HG03558 (cell line): ENCODE measurements around the gene NUP210.

ENCODE experiments used
- ATAC-seq: cut with Tn5 transposase; IDR thresholded peaks from one replicate; pipeline ENCODE4 v1.9.1; 2021; ENCODE audit warnings: moderate number of reproducible peaks; ENCODE audit not compliant: unreplicated experiment; ENCODE audit errors: extremely low read depth

Gene NUP210

DNA sequence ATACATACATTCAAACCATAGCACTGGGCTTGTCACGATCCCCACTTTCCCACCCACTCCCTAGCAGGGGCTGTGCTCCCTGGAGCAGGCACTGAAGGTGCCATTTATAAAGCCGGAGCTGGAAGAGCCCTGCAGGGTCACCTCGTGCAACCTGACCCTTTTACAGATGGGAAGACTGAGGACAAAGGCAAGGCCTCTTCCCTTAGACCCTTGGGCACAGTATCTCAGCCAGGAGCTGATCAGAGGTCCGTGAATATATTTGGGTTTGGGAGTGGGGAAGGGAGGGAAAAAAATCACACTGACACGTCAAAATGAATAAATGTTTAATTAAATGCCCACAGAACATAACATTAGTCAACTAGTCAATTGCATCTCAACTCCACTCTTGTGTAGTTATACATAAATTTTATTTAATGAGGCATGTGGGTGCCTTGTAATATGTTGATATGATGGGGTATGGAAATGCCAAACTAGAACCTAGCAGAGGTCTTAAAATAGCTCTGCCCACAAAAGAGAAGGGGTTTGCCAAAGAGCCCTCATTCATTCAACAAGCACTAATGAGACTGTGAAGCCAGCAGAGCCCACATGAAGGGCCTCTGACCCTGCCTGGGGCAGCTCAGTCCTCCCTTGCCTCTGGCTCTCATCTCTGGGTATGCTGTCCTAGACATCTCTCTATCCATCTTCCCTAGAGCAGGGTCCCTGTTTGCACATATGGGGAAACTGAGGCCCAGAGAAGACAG lies 119.4 kb downstream of the NUP210 start:
- no peak for ATAC-seq

DNA sequence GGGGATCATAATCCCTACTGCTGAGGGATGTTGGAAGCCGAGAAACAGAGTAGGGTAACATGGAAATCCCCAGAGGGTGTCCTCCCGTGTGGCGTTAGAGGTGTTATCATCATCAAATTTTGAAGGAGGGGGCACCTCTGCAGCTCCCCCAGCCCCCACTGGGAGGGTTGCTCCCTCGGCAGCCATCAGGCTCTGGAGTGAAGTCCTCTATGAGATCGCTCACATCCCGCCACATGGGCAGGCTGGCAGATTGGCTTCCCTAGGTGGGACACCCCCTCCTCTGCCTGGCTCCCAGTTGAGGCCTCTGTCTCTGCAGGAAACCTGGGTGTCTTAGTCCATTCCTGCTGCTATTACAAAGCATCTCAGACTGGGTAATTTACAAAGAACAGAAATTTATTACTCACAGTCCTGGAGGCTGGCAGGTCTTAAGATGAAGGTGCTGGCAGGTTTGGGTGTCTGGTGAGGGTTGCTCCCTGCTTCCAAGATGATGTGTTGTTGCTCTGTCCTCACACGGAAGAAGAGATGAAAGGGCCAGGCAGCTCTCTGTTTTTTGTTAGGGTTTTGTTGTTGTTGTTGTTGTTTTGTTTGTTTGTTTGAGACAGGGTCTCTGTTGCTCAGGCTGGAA lies 120.5 kb downstream of the NUP210 start:
- ATAC-seq: no peak

DNA sequence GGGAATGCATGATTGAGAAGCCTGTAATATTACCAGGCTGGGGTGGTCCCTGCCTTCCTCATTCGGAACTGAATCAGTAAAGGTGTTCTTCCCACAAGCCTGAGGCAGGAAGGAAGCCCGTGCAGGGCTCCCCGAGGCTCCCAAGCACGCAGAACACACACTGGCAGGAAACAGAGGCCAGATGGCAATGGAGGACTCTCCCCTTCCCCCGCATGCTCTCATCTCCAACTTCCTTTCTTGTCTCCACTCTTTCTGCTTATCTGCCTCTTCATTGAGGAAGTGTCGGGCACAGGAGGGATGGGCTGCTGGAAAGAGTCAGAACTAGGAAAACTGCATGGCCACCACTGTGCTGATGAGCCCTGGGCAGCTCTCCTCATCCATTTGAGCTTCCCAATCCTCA lies 123.5 kb downstream of the NUP210 start:
- no peak for ATAC-seq

DNA sequence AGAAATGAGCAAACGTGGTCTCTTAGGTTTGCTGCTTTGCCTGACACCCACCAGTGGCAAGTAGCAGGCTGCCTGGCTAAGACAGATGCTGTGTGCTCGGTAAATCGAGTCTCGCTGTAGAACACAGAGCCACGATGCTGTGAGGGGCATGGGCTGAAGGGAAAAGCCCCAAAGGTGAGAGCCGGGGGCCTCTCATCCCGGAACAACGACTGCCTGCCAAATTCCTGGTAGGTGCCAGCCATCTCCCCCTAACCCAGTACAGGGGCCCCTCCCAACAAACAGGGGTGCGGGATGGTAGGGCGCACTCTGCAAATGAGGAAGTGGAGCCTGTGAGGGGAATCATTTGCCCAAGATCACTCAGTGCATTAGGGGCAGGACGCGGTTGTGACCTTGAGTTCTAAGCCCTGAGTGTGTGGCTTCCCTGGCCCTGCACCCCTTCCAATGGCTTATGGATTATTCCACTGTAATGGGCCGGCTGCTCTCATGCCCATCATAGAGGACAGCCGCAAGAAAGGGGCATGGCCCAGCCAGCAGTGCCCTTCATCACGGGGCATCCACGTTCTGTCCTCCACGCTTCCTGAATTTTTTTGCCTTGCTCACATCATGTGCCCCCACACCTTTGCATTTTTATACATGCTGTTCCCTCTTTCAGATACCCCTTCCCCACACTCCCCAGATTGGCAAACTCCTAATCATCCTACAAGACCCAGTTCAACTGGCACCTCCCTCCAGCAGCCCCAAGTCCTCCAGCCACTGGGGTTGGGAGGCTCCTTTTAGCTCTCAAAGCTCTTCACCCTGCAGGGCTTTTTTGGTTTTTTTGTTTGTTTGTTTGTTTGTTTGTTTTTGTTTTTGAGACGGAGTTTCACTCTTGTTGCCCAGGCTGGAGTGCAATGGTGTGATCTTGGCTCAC lies 125.4 kb downstream of the NUP210 start:
- ATAC-seq: no peak

DNA sequence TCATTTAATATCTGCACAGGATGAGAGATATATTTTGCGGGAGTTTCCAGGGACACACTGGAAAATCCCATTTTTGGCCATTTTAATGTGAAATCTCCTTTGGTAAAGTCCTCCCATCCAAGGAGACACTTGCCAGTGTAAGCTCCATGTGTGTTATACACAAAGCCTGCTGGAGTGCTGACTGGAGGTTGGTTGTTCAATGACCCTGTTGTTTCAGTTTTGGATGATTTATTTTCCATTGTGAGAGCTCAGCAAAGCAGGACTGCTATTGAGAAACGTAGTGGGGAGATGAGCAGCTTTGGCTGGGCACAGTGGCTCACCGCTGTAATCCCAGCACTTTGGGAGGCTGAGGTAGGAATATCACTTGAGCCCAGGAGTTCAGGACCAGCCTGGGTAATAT lies 127.7 kb downstream of the NUP210 start:
- ATAC-seq: no peak

DNA sequence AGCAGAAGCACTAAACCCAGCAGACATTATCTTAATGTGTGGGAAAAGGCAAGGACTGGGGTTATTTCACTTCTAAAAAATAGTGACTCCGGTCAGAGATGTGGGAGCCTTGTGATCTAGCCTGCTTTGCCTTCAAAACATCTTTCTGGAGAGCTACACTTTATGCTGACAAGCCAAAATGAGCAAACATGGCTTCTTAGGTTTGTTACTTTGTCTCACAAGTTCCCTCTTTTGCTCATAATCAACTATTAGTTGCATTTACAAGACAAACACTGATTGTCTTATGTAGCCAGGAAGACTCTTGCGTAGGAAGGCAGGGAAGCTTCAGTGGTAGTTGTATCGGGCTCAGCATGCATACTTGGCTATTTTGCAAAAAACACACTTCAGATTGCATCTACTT lies 129.2 kb downstream of the NUP210 start:
- ATAC-seq: no peak

DNA sequence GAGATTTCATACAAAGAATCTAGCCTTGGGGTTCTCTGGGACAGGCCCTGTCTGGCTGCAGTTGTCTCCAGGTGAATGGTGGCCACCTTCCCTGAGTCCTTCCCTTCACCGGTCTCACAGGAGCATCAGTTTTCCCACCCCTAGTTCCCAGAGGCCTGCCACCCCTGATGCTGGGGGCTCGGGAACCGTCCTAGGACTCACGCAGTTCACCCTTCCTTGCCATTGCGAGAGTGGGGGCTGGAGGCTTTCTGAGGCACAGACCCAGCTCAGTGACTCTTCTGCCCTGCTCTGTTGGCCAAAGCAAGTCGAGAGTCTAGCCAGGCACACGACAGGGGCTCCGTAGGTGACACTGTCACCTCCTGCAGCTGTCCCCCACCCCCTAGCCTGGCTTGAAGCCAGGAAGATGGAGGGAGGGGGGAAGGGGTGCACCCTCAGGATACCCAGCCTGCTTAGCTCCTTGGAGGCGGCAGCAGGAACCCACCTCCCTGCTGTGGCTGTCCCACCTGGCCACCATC lies 130.3 kb downstream of the NUP210 start:
- ATAC-seq: no peak

DNA sequence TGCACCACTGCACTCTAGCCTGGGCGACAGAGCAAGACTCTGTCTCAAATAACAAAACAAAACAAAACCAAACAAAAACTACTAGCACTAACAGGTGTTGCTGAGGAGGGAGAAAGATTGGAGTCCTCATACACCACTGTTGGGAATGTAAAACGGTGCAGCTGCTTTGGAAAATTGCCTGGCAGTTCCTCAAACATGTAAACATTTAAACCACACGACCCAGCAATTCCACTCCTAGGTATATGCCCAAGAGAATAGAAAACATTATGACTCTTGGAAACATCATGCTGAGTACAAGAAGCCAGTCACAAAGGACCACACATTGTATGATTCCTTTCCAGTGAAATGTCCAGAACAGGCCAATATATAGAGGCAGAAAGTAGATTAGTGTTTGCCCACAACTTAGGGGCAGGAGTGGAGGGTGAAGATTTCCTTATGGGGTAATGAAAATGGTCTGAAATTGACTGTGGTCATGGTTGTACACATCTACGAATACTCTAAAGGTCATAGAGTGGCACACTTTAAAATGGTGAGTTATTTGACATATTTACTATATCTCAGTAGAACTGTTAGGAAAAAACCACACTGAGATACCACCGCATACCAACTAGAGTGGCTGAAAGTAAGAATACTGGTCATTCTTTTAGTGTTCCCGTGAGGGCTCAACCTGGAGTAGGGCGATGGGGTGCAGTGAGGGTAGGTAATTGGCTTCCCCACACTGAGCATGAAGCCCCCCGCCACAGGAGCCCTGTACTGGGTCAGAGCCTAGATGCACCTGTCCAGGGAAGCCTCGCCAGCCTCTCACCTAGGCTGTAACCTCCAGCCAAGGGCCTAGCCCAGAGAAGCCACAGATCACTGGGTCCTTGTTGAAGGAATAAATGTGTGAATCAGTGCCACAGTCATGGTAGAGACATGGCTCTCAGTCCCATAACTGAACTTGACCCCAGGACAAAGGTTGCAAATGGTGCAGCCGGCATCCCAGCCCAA lies 131.1 kb downstream of the NUP210 start:
- no peak for ATAC-seq

DNA sequence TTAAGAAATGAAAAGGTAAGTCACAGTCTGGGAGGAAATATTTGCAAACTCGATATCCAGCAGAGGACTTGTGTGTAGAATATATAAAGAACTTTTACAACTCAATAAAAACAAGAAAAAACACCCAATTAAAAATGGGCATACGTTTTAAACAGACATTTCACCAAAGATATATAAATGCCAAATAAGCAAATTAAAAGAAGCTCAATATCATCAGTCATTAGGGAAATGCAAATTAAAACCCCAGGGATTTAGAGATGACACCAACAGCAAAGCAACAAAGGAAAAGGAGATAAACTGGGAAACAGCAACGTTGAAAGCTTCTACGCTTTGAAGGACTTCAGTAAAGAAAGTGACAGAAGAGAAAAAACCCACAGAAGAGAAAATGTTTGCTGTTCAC lies 132.3 kb downstream of the NUP210 start:
- no peak for ATAC-seq

DNA sequence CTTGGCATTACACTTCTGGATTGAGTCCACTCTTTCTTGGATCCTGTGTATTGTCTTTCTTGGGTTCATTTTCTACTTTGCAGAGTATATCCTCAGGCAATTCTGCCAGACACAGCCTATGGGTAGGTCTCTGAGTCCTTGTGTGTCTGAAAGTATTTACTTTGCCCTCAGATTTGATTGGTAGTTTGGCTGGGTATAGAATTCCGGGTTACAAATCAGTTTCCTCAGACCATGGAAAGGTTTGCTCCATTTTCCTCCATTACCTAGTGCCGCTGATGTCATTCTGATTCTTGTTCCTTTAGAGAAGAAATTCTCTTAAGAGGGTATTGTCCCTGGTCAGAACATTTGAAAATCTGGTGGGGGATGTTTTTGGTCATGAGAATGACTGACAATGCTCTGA lies 133.2 kb downstream of the NUP210 start:
- no peak for ATAC-seq

DNA sequence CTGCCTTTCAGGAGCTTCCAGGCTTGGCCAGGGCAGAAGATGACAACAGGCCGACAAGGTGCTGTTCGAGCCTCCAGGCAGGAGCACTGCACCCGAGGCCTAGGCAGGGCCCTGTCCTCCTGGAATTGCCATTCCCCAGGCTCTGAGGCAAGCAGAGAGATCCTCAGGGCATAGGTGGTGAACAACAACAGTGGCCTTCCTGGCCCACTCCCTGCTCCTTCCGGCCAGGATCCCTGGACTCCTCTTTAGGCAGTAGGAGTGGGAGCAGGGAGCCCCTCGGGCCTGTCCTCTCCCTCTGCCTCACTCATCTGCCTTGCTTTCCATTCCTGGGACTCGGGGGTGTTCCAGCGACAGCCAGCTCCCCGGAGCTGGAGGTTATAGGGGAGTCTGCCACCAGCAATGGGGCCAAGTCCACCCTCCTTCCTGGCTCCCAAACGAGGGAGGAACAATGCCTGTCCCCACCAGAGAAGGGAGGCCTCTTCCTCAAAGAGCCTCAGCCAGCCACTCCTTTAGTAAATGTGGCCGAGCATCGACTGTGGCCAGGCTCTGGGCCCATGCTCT lies 135.0 kb downstream of the NUP210 start:
- ATAC-seq: no peak

DNA sequence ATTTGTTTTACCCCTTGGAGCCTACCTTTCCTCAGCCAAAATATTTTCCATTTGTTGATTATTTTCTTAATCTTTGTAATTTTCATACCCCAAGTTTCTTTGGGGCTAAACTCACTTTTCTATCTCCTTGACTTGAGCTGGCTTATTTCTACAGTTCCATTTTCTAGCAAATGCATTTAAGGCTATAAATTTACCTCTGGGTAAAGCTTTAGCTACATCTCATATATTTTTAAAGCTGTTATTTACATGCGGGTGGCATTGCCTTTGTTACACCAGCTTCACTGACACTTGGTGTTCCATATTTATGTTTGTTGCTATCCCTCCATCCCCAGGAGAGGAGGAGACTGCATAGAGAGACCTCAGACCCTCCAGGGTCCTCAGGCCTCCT lies 136.3 kb downstream of the NUP210 start:
- ATAC-seq: no peak

DNA sequence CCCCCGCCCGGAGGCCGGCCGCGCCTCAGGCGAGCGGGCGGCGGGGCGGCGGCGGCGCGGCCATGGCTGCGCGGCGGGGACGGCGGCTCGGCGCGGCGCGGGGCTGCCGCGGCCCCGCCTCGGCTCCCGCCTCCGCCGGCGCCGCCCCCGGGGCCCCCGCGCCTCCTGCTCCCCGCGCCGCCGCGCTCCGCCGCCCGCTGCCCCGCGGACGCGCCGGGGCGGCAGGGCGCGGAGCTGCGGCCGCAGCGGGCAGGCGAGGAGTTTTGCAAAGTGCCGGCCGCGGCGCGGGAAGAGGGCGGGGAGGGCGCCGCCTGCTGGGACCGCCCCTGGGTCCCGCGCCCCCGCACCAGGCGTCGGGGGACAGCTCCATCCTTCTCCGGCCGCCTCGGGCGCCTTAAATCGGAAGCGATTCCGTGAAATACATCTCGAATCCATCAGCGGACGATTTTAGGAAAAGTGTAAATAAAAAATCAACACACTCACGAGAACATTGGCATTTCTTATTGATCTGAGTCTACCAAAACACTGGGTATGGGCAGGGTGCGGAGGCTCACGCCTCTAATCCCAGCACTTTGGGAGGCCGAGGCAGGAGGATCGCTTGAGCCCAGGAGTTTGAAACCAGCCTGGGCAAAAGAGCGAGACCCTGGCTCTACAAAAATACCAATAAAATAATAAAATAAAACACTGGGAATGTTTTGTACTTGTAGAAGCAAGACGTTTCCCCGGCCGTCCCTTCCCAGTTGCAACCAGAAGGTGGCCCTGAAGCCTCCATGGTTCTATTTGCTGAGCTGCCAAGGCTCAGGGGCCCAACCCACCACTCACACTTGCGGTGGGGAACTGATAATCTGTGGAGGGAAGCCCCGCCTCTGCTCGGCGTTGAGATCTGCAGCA lies 136.9 kb downstream of the NUP210 start:
- no peak for ATAC-seq

DNA sequence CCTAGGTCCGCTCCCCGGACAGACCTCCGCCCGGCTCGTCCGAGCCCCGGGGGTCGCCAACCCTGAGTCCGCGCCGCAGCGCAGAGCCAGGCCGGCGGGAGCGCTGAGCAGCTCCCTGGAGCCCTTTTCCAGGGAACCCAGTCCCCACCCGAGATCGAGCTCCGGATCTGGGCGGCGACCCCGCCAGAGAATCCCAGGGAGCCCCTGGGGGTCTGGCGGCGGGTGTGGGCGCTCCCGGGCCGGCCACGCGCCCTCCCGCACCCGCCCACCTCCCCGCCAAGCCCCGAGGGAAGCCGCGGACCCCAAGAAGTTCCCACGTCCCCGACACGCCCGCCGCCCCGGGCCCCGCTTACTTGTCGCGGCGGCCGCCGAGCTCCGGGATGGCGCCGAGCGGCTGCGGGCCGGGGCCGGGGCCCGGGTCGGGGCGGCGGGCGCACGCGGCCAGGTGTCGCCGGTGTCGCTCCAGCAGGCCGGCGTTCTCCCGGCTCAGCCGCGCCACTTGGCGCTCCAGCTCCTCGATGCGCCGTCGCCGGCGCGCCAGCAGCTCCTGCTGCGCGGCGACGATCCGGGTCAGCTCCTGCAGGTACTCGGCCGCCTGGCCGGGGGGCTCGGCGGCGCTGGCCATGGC lies 137.7 kb downstream of the NUP210 start:
- no peak for ATAC-seq

DNA sequence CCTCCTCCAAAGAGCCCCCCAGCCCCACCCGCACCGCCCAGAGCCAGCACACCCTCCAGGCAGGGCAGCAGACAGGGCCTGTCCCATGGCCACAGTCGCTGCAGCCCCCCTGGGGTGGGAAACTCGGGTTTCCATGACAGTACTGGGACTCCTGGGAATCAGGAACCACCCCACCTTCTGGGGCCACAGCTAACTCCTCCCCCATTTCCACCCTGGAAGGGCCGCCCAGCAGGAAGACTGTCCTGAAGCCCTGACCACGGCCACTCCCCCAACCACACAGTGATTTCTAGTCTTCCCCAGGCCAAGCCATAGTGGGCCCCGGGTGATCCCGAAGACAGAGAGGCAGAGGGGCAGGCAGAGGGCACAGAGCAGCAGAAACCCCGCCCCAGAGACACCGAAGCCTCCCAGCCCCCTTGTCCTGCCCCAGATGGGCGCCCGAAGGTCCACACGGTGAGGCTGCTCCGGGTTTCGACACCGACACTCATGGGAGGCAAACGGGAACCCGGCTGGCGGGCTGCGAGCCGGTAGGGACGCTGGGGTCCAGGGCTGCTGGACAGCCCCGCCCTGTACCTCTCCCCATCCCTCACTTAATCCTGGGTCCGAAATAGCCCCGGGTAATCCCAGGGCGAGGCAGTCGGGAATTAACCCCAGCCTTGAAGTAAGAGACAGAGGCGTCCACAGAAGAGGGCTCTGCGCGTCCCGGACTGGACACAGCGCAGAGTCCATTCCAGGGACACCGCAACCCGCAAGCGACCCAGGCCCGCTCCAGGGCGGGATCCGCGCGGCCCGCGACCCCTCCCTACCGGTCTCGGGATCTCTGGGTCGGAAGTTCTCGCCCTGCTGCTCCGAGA lies 138.4 kb downstream of the NUP210 start:
- no peak for ATAC-seq

DNA sequence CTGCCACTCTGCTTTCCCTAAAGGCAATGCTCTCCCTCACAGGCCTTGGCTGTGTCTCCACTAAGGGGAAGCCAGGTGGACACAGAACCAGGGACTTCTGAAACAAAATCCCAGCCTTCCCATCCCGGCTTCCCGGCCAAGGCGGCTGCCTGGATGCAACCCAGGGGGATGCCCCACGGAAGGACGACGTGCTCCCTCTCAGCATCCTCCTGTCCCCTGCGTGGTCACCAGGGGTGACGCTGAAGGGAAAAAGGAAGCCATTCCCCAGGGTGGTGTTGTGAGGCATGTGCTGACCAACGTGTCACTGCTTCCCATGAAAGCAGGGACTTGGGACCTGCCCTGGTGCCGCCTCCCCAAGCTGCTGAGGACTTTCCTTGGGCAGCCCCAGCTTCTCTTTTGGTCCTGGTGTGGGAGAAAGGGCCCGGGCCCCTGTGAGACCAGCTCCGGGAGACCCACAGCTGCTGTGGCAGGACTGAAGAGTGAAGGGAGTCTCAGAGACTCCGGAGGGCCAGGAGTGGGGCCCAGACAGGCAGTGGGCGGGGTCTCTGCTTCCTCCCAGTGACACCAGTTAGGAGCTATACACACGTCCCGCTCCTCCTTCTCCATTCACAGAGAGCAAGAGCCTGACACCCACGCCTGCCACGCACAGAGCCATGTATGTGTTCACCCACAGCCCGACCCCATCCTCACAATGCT lies 139.2 kb downstream of the NUP210 start:
- no peak for ATAC-seq
